Astrocyte of the spinal cord (primary cell): Measurements from ENCODE around the gene ZNF627.
A peak's percentile ranks its signal among the peaks of the same experiment; 100 is the strongest.

Source experiments
- DNase-seq: peaks from one replicate; pipeline ENCODE4 v3.0.0; 2011; ENCODE audit warnings: low read depth, low spot score
- H3K4me3 ChIP-seq: 2 replicates; pipeline ENCODE4 v1.5.1; 2011; ENCODE audit warnings: low read depth, mild to moderate bottlenecking, low read length, moderate library complexity
- CTCF ChIP-seq: IDR thresholded peaks from 2 replicates; pipeline ENCODE4 v1.5.1; 2012; ENCODE audit warnings: low read depth, mild to moderate bottlenecking, low read length, inconsistent platforms
- in situ Hi-C: cut with HindIII; loops from 2 replicates; pipeline ENCODE4 v1.10.0; 2017; ENCODE audit warnings: low sequenced_read_pairs

The ZNF627 gene

DNA sequence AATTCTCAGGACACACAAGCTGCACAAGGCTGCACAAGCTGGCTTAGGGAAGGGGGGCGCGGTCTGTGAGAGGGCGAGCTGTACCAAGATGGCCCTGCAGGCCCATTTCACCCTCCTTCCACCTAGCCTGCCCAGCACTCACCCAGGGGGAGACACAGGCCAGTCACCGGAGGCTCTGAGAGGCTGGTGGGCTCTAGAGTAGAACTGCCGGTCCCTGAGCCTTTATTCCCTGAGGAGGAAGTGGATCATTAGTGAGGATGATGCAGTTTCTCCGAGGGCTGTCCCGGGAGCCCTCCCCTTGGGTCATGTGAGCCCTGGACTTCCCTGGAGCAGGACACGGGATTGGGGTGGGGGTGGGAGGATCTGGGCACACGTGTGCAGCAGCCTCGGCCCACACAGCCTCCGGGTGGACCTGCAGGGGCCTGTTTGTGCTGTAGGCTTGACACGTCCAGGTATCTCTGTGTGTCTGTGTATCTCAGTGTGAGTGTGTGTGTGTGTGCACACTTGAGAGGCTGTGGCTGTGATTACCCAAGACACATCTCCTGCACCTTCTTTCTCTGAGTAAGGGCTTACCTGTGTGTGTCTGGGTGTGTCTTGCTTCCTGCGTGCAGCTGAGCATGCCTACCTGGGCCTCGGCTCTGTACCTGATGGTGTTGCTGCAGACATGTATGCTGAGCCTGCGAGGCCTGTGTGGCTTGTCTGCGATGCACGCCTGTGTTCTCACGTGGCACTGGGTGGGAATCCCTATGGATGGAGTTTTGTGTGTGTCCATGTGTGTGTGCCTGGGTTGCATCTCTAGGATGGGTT lies 19.6 kb upstream of the ZNF627 start, which contains the start of gene ACP5:
Gene ACP5 (minus strand): TSS at position 195 of the 807 bp plus-strand sequence. CDS start 328 bp downstream, outside the sequence.
- H3K4me3 ChIP-seq = no peak within 1 kb of the TSS
- TF ChIP-seq CTCF = no peak
- no peak for DNase-seq
- in situ Hi-C loops = no loop called here

- in situ Hi-C loops = no loop called here
- DNase-seq = no peak
- no peak for TF ChIP-seq CTCF
- no peak overlapping the region for H3K4me3 ChIP-seq
These were observed 18.8 kb upstream of the ZNF627 start for GRCh38 chr19:11578258-11579142.

- no peak for TF ChIP-seq CTCF
- no peak for DNase-seq
- no peak overlapping the region for H3K4me3 ChIP-seq
- in situ Hi-C loops = no loop called here
These were observed 17.2 kb upstream of the ZNF627 start for GRCh38 chr19:11580116-11580515.

GRCh38 chr19:11581740-11582139 lies 15.5 kb upstream of the ZNF627 start:
- DNase-seq = no peak
- no peak for TF ChIP-seq CTCF
- H3K4me3 ChIP-seq = no peak overlapping the region
- in situ Hi-C loops = no loop called here

DNA sequence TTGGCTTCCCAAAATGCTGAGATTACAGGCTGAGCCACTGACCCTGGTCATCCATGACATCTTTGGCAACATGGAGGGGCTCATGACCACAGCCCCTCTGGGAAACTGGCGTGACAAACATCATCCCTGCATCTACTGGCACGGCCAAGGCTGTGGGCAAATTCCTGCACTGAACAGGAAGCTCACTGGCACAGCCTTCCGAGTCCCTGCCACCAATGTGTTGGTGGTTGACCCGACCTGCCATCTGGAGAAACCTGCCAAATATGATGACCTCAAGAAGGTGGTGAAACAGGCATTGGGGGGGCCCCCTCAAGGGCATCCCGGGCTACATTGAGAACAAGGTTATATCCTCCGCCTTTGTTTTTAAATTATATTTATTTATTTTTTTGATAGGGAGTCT lies 11.0 kb upstream of the ZNF627 start:
- no peak for TF ChIP-seq CTCF
- no peak for DNase-seq
- in situ Hi-C loops = no loop called here
- H3K4me3 ChIP-seq = no peak overlapping the region

- TF ChIP-seq CTCF = peak; percentile 92
- H3K4me3 ChIP-seq = no peak overlapping the region
- in situ Hi-C loops = no loop called here
- peak; percentile 44 for DNase-seq
These were observed 9.8 kb upstream of the ZNF627 start for GRCh38 chr19:11587302-11587974.
